ENCODE data around the gene XRCC5. TPM values are rescaled to one million over a fixed set of nuclear protein-coding genes. Genes with fewer than 3 reads are reported as not detected.

Gene XRCC5
- total RNA-seq, 1 experiment from 2014 or later: 290 TPM

- Histone ChIP-seq H3K79me2 (ENCODE audit: low read length) (peaks cover 34% of the 10 kb centered on the region), H3K4me1 (ENCODE audit: insufficient read depth, low read length) (no peaks in the 10 kb centered on the region), H3K9me3 (ENCODE audit: low read length) (no peaks in the 10 kb centered on the region), H3F3A (ENCODE audit: low read length, unreplicated experiment) (no peaks in the 10 kb centered on the region), H3K9ac (ENCODE audit: low read length) (no peak overlapping the region), H3K27ac (ENCODE audit: low read length) (no peak overlapping the region), H3K4me3 (ENCODE audit: low read length) (no peak overlapping the region), H3K9me2 (replicated peaks; ENCODE audit: low read length) (no peaks in the 10 kb centered on the region), H3K36me3 (ENCODE audit: low read depth, low read length) (peaks cover 88% of the 10 kb centered on the region), H3K4me2 (ENCODE audit: low read length) (no peak overlapping the region), H3K27me3 (ENCODE audit: low read length) (no peaks in the 10 kb centered on the region), H2AFZ (ENCODE audit: low read length) (no peak overlapping the region), H4K20me1 (ENCODE audit: low read length) (peaks cover 4% of the 10 kb centered on the region; the same call in 1 of the 2 replicates)
- intact Hi-C loops (cut with micrococcal nuclease): no loop called here
- no TSS peak for BruUV-seq (replicated peaks)
- ATAC-seq (no peak), DNase-seq (no peak)
- ChIA-PET POLR2A (ENCODE audit: unreplicated experiment) (no interaction called here), CTCF (no interaction called here)
- no peak for TF ChIP-seq EZH2 (IDR thresholded peaks at IDR 0.05; ENCODE audit: low read length, unreplicated experiment)
These were observed 21.3 kb downstream of the XRCC5 start for GRCh38 chr2:216130346-216130971.

GRCh38 chr2:216131175-216131926 lies 22.2 kb downstream of the XRCC5 start:
- H3K27ac ChIP-seq (ENCODE audit: low read length): no peak overlapping the region

GRCh38 chr2:216132585-216132984 lies 23.4 kb downstream of the XRCC5 start:
- Histone ChIP-seq H3K4me2 (ENCODE audit: low read length) (no peak overlapping the region), H3K4me1 (ENCODE audit: insufficient read depth, low read length) (no peaks in the 10 kb centered on the region), H4K20me1 (ENCODE audit: low read length) (0 out of 2 replicates have a peak, but pooled peaks cover 2% of the 10 kb centered on the region), H3F3A (ENCODE audit: low read length, unreplicated experiment) (no peaks in the 10 kb centered on the region), H3K9me3 (ENCODE audit: low read length) (no peaks in the 10 kb centered on the region), H3K4me3 (ENCODE audit: low read length) (no peak overlapping the region), H3K9ac (ENCODE audit: low read length) (no peak overlapping the region), H3K9me2 (replicated peaks; ENCODE audit: low read length) (no peaks in the 10 kb centered on the region), H3K36me3 (ENCODE audit: low read depth, low read length) (peaks cover 86% of the 10 kb centered on the region), H3K27ac (ENCODE audit: low read length) (no peak overlapping the region), H2AFZ (ENCODE audit: low read length) (no peak overlapping the region), H3K79me2 (ENCODE audit: low read length) (peaks cover 21% of the 10 kb centered on the region; the same call in 1 of the 2 replicates), H3K27me3 (ENCODE audit: low read length) (no peaks in the 10 kb centered on the region)
- intact Hi-C loops (cut with micrococcal nuclease): no loop called here
- no TSS peak for BruUV-seq (replicated peaks)
- DNase-seq: no peak
- ATAC-seq: no peak
- TF ChIP-seq EZH2 (IDR thresholded peaks at IDR 0.05; ENCODE audit: low read length, unreplicated experiment) (no peak), CTCF (conservative IDR thresholded peaks at IDR 0.05; ENCODE audit: low read depth, low read length) (no peak)
- ChIA-PET CTCF (no interaction called here), POLR2A (ENCODE audit: unreplicated experiment) (no interaction called here)

More at GRCh38 chr2:216131175-216131926, 22.2 kb downstream of the XRCC5 start:
- CTCF ChIA-PET: no interaction called here
- no peaks in the 10 kb centered on the region for H4K20me1 ChIP-seq (ENCODE audit: low read length)
- H3K79me2 ChIP-seq (ENCODE audit: low read length): peaks cover 28% of the 10 kb centered on the region
- H3K4me1 ChIP-seq (ENCODE audit: insufficient read depth, low read length): no peaks in the 10 kb centered on the region
- no peaks in the 10 kb centered on the region for H3K27me3 ChIP-seq (ENCODE audit: low read length)
- no peaks in the 10 kb centered on the region for H3K9me2 ChIP-seq (replicated peaks; ENCODE audit: low read length)
- H3K4me2 ChIP-seq (ENCODE audit: low read length): no peak overlapping the region
- H3K9me3 ChIP-seq (ENCODE audit: low read length): no peaks in the 10 kb centered on the region
- POLR2A ChIA-PET (ENCODE audit: unreplicated experiment): no interaction called here
- TF ChIP-seq EZH2 (IDR thresholded peaks at IDR 0.05; ENCODE audit: low read length, unreplicated experiment): no peak
- no peak for TF ChIP-seq CTCF (conservative IDR thresholded peaks at IDR 0.05; ENCODE audit: low read depth, low read length)
- no peak for TF ChIP-seq EZH2phosphoT487 (IDR thresholded peaks at IDR 0.05; ENCODE audit: borderline replicate concordance, low read length)
- H3F3A ChIP-seq (ENCODE audit: low read length, unreplicated experiment): no peaks in the 10 kb centered on the region
- no peak for DNase-seq
- H2AFZ ChIP-seq (ENCODE audit: low read length): no peak overlapping the region
- no peak overlapping the region for H3K4me3 ChIP-seq (ENCODE audit: low read length)
- BruUV-seq (replicated peaks): no TSS peak
- peaks cover 85% of the 10 kb centered on the region for H3K36me3 ChIP-seq (ENCODE audit: low read depth, low read length)
- intact Hi-C loops (cut with micrococcal nuclease): no loop called here
- H3K9ac ChIP-seq (ENCODE audit: low read length): no peak overlapping the region
- no peak for ATAC-seq

All from PC-3 (cell line).